Ramos (cell line): ENCODE results near the gene ELF4.
"Not testable (repeated sequence)": the region's sequence is repeated elsewhere in the genome, so short reads cannot be mapped to it uniquely, and the experiment has no call there.

Source experiments
- in situ Hi-C: fragments of 300-500 bp; cut with MboI; formaldehyde crosslinking; loops from one replicate; pipeline ENCODE4 v1.14.3; 2022; ENCODE audit warnings: low sequenced_read_pairs; ENCODE audit not compliant: unreplicated experiment

Gene ELF4

DNA sequence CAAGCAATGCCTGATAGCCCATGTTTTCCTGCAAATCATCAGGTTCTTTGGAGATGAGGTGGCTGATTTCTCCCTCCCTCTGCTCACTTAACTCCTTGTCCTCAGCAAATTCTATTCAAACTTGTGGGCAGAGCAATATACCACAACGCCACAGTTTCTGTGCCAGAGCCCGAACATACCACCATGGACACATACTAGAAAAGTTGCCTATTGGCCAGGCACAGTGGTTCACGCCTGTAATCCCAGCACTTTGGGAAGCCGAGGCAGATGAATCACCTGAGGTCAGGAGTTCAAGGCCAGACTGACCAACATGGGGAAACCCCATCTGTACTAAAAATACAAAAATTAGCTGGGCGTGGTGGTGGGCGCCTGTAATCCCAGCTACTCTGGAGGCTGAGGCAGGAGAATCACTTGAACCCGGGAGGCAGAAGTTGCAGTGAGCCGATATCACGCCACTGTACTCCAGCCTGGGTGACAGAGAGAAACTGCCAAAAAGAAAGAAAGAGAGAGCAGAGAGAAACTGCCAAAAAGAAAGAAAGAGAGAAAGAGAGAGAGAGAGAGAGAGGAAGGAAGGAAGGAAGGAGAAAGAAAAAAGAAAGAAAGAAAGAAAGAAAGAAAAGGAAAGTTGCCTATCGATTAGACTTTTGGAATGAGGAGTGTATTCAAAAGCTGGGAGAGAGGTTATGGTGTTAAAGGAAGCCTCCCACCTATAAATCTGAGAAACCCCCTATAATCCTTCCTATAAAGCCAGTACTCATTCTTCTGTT is 5.0 kb upstream of the ELF4 start:
- in situ Hi-C loops = not testable (repeated sequence)

- in situ Hi-C loops = no loop called here
These were observed 3.9 kb upstream of the ELF4 start for GRCh38 chrX:130114141-130114588.

GRCh38 chrX:130111220-130112154 is 1.2 kb upstream of the ELF4 start:
- in situ Hi-C loops = no loop called here

DNA sequence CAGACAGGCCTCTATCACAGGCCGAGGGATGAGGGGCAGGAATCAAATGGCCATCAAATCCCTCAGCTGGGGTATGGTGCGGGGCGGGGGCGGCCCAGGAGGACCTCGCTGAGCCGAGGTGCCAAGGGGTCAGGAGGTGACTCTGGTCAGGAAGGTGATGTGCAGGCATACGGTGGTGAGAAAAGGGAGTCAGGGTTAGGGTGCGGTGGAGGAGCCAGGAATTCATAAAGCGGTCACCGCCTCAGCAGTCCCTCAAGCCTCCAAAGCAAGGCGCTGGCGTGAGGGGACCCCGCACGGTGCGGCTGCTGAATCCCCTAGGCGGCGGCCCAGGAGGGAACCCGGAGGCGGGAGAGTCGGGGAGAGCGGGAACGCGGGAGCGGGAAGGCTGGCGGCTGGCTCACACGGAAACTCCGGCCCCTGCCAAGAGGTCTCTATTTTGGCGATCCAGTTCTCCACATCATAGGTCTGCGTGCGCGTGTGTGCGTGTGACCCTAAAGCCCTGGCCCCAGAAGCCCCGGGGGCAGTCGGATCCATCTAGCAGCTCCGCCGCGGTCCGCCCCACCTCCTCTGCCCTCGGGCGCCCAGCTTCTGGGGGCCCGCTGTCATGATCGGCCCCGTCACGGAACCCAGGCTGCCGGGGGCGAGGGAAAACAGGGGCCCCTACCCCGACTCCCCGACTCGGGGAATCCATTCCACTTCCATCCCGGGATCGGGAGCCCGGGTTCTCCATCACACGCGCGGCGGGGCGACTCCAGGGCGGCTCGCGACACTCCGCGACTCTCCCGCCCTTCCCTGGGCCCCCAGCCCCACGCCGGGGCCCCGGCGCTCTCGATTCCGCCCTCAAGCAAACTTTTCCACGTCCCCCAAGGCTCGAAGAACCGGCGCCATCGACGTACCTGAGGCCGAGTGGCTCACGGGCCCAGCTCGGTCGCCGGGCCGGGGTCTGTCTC is 593 bp downstream of the ELF4 start:
- in situ Hi-C loops = no loop called here

DNA sequence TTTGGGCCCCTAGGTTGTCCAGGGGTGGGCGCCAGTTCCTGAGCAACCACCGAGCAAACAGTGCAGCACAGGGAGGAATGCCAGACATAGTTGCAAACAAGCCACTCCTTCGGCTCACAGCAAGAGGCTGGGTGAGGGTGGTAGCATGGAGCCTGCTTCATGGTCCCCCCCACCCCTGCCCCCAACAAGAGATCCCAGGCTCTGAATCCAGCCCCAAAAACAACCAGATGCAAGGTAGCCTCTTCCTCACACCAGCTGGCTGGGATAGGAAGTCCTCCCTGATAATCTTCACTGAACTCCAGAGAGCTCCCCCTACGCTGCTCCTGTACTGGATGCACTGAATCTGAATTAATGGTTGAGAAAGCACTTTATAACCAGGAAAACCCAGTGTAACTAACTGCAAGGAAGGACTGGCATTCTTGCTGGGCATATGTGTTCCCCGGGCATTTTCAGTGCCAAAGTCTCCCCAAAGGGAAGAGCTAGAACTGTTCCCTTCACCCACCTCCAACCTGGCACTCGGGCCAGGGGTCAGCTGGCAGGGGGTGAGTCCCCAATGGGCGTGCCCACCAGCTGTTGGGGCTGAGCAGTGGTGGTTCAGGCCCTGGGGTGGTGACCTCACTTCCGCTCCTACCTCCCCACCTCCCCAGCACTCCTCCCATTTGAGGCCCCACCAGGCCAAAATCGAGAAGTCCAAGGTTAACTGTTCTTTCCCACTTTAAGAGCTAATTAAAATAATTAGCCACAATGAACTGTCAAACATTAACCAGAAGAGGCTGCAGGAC is 1.5 kb downstream of the ELF4 start:
- in situ Hi-C loops = no loop called here

- in situ Hi-C loops = no loop called here
These were observed 4.2 kb downstream of the ELF4 start for GRCh38 chrX:130106071-130106470.

GRCh38 chrX:130105244-130105643 is 5.1 kb downstream of the ELF4 start:
- in situ Hi-C loops = no loop called here

DNA sequence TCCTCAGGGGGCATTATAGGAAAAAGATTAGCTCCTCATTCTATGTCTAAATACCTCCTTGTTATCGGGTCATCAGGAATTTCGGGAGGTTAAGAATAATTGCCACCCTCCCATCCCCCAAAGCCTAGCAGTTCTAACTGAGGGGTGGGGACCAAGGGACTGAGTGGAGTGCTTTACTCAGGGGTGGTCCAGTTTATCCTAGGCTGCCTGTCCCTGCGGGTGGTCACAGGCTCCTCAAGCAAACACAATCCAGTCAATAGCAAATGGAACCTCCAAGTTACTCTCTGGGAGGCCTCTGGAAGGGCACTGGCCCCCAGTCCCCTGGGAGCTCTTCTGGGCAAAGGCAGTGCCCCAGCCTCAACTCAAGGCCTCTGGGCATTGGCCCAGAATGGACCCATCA is 6.7 kb downstream of the ELF4 start:
- in situ Hi-C loops = no loop called here

- in situ Hi-C loops = no loop called here
These were observed 10.1 kb downstream of the ELF4 start for GRCh38 chrX:130100180-130100579.

DNA sequence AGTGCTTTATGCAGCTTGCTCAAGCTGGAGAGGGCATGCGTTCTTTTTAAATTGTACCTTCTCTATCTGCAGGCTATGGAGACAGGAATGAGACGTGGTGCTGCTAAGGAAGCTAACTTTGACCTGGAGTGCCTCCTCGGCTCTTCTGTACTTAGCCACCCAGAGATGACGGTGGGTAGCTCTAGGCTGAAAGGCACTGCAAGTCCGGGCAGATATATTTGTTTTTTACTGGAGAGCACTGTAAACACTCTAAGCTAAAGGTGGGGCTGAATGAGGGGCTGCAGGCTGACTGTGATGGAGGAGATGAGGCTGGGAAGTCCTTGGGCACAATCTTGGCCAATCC is 12.1 kb downstream of the ELF4 start:
- in situ Hi-C loops = no loop called here

DNA sequence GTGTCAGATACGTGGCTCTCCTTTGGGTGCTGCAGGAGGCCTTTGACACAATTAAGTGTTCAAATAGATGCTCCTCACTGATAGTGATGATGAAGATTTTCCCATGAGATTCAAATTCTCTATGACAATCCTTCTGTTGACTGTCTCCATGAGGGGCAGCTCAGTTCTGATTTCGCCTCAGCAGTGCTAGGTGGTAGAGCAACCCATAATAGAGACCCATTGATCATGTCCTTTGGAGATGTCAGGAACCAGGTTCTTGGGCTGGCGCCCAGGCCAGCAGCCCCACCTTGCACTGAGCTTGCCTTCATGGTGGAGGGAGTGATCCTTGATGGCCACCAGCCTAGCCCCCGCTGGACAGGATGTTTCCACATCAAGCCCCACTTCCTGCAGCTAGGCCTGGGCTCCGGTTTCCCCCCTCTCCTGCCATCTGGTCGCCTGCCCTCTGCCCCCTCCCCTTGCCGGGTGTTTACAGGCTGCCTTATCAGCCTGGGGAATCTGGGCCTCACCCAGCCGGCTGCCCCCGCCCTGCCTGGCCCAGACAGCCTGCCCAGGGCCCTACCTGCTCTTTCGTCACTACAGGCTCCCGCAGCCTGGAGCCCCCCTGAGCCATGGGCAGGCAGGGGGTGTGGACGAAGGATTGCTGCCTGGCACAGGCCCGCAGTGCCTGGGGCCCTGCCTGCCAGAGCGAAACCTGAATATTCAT is 12.6 kb downstream of the ELF4 start:
- in situ Hi-C loops = no loop called here

- in situ Hi-C loops = no loop called here
These were observed 14.9 kb downstream of the ELF4 start for GRCh38 chrX:130095249-130096030.

GRCh38 chrX:130094696-130095095 is 15.6 kb downstream of the ELF4 start:
- in situ Hi-C loops = no loop called here

DNA sequence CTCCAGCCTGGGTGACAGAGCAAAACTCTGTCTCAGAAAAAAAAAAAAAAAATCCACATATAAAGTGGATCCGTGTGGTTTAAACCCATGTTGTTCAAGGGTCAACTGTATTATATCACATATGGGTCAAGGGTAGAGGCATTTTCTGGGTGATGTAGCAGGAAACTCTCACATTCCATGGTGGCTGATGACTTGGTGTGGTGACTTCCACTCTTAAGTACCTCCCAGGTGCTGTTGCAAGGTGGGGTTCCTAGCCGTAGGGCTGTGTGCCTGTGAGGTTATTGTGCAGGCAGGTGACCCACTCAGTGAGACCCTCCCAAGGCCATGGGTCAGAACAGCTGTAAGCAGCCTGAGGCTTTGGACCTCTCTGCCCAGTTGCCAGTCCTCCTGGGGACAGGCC is 17.0 kb downstream of the ELF4 start:
- in situ Hi-C loops = no loop called here

GRCh38 chrX:130091980-130092522 is 18.2 kb downstream of the ELF4 start:
- in situ Hi-C loops = no loop called here

GRCh38 chrX:130090364-130090763 is 19.9 kb downstream of the ELF4 start:
- in situ Hi-C loops = no loop called here

DNA sequence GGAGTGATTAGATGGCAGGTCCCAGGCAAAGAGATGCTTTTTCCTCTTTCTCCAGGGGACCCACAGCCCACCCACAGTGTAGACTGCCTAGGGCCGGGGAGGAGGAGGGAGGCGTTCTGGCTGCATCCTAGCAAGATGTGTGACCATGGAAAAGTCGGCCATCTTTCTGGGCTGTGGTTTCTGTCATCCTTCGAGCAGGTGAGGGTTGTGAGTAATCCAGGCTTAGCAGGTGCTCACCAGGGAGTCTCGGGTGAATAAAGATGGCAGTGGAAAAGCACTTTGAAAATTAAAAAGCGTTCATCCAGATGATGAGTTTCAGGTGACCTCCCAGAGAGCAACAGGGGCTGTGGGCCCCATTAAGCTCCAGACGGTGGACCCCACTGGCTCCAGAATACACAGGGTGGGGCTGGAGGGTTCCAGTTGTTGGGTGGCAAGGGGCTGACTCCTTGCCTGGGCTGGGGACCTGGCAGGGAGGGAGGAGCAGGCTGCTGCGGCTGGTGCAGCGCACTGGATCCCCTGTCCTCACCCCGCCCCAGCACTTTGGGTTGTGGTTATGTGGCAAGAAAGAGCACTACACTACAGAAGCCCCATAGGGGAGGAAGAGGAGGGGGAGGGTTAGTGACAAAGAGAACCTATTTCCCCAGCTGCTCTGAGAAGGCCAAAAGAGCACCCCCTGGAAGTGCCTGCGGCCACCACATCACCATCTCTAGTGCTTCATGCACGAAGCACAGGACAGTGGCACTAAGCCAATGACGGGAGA is 23.7 kb downstream of the ELF4 start:
- in situ Hi-C loops = loop anchor here (10.0 kb wide), 1 partner anchor 88 kb away; the partner anchor contains the start of gene RAB33A
